GM18511 (cell line): ENCODE results near the gene GARRE1.
A peak's percentile ranks its signal among the peaks of the same experiment; 100 is the strongest.
"Not testable (repeated sequence)": the region's sequence is repeated elsewhere in the genome, so short reads cannot be mapped to it uniquely, and the experiment has no call there.

Experiments
- ATAC-seq: cut with Tn5 transposase; IDR thresholded peaks from one replicate; pipeline ENCODE4 v1.9.1; 2021; ENCODE audit warnings: mild to moderate bottlenecking, moderate library complexity; ENCODE audit not compliant: unreplicated experiment

GARRE1 gene

GRCh38 chr19:34232566-34233481, 21.5 kb upstream of the GARRE1 start:
- peak; percentile 82 for ATAC-seq

GRCh38 chr19:34235425-34235940, 18.9 kb upstream of the GARRE1 start:
- no peak for ATAC-seq

GRCh38 chr19:34236035-34236987, 18.0 kb upstream of the GARRE1 start:
- ATAC-seq = no peak

- no peak for ATAC-seq
Observed at GRCh38 chr19:34237283-34237682, 17.1 kb upstream of the GARRE1 start.

GRCh38 chr19:34237939-34238338, 16.4 kb upstream of the GARRE1 start:
- no peak for ATAC-seq

- no peak for ATAC-seq
Observed at GRCh38 chr19:34241513-34242337, 12.6 kb upstream of the GARRE1 start.

GRCh38 chr19:34243138-34243875, 11.0 kb upstream of the GARRE1 start:
- not testable (repeated sequence) for ATAC-seq

GRCh38 chr19:34243876-34244578, 10.3 kb upstream of the GARRE1 start:
- no peak for ATAC-seq

- no peak for ATAC-seq
Observed at GRCh38 chr19:34244611-34245299, 9.6 kb upstream of the GARRE1 start.

- no peak for ATAC-seq
Observed at GRCh38 chr19:34246340-34246739, 8.0 kb upstream of the GARRE1 start.

- no peak for ATAC-seq
Observed at GRCh38 chr19:34248941-34249340, 5.4 kb upstream of the GARRE1 start.

GRCh38 chr19:34253167-34253566, 1.2 kb upstream of the GARRE1 start:
- not testable (repeated sequence) for ATAC-seq

GRCh38 chr19:34253681-34254045, 691 bp upstream of the GARRE1 start:
- ATAC-seq = not testable (repeated sequence)

- peak; percentile 71 for ATAC-seq
Observed at GRCh38 chr19:34254698-34255432, 511 bp downstream of the GARRE1 start.

- no peak for ATAC-seq
Observed at GRCh38 chr19:34255546-34255945, 1.2 kb downstream of the GARRE1 start.

GRCh38 chr19:34256835-34257558, 2.6 kb downstream of the GARRE1 start:
- ATAC-seq = no peak

- no peak for ATAC-seq
Observed at GRCh38 chr19:34257559-34257924, 3.2 kb downstream of the GARRE1 start.
